ENCODE measurements around the gene SMC6. TPM values are rescaled to one million over a fixed set of nuclear protein-coding genes. Genes with fewer than 3 reads are reported as not detected.

Gene SMC6
- total RNA-seq, 1 donor from 2014 or later = 21.4 TPM

GRCh38 chr2:17788773-17789172 is 35.2 kb upstream of the SMC6 start:
- H3K4me3 ChIP-seq (ENCODE audit: low read depth, low read length) = no peak overlapping the region
- no peak for DNase-seq (ENCODE audit: low read depth)
- TF ChIP-seq CTCF (conservative IDR thresholded peaks at IDR 0.05; ENCODE audit: low read depth, low read length) = no peak

GRCh38 chr2:17786727-17787126 is 33.1 kb upstream of the SMC6 start:
- no peak for DNase-seq (ENCODE audit: low read depth)
- no peak for TF ChIP-seq CTCF (conservative IDR thresholded peaks at IDR 0.05; ENCODE audit: low read depth, low read length)
- no peak overlapping the region for H3K4me3 ChIP-seq (ENCODE audit: low read depth, low read length)

GRCh38 chr2:17781482-17781881 is 27.9 kb upstream of the SMC6 start:
- H3K4me3 ChIP-seq (ENCODE audit: low read depth, low read length) = no peak overlapping the region
- DNase-seq (ENCODE audit: low read depth) = no peak
- no peak for TF ChIP-seq CTCF (conservative IDR thresholded peaks at IDR 0.05; ENCODE audit: low read depth, low read length)

- H3K4me3 ChIP-seq (ENCODE audit: low read depth, low read length) = no peak overlapping the region
- no peak for DNase-seq (ENCODE audit: low read depth)
- no peak for TF ChIP-seq CTCF (conservative IDR thresholded peaks at IDR 0.05; ENCODE audit: low read depth, low read length)
Observed at GRCh38 chr2:17780546-17780945, 26.9 kb upstream of the SMC6 start.

- no peak for TF ChIP-seq CTCF (conservative IDR thresholded peaks at IDR 0.05; ENCODE audit: low read depth, low read length)
- no peak for DNase-seq (ENCODE audit: low read depth)
- no peak overlapping the region for H3K4me3 ChIP-seq (ENCODE audit: low read depth, low read length)
Observed at GRCh38 chr2:17772532-17772931, 18.9 kb upstream of the SMC6 start.

GRCh38 chr2:17771956-17772355 is 18.3 kb upstream of the SMC6 start:
- no peak for TF ChIP-seq CTCF (conservative IDR thresholded peaks at IDR 0.05; ENCODE audit: low read depth, low read length)
- DNase-seq (ENCODE audit: low read depth) = no peak
- no peak overlapping the region for H3K4me3 ChIP-seq (ENCODE audit: low read depth, low read length)

GRCh38 chr2:17768894-17769293 is 15.3 kb upstream of the SMC6 start:
- no peak for DNase-seq (ENCODE audit: low read depth)
- H3K4me3 ChIP-seq (ENCODE audit: low read depth, low read length) = no peak overlapping the region
- no peak for TF ChIP-seq CTCF (conservative IDR thresholded peaks at IDR 0.05; ENCODE audit: low read depth, low read length)
